Activated CD4-positive, alpha-beta T cell treated with anti-CD3 and anti-CD28 coated beads for 36 hours (primary cell): Measurements from ENCODE around the gene RASSF8. TPM values are rescaled to one million over a fixed set of nuclear protein-coding genes. Genes with fewer than 3 reads are reported as not detected.

ENCODE experiments used
- ATAC-seq: fragments of 200-7000 bp; cut with Tn5 transposase; one replicate; pipeline ENCODE4 v1.10.0; 2021; ENCODE audit warnings: mild to moderate bottlenecking, moderate library complexity
- CTCF ChIA-PET: fragments of 350-600 bp; sonication (Branson Sonifier 250); formaldehyde crosslinking; loops from one replicate; lab custom pipeline; 2021; ENCODE audit warnings: antibody characterized with exemption; lab: Charles Lee
- POLR2A ChIA-PET: fragments of 350-600 bp; sonication (Branson Sonifier 250); formaldehyde crosslinking; loops from one replicate; lab custom pipeline; 2021; ENCODE audit warnings: antibody characterized with exemption, inconsistent platforms; lab: Charles Lee
- DNase-seq: peaks from one replicate; pipeline ENCODE4 v3.0.0-alpha.2; 2020
- H3K27ac Mint-ChIP-seq: one replicate; pipeline ENCODE4 v1.8.0; 2021; ENCODE audit warnings: mixed read lengths
- H3K27me3 Mint-ChIP-seq: one replicate; pipeline ENCODE4 v1.8.0; 2021; ENCODE audit warnings: mixed read lengths
- H3K36me3 Mint-ChIP-seq: one replicate; pipeline ENCODE4 v1.8.0; 2021; ENCODE audit warnings: low read depth, mixed read lengths
- H3K4me1 Mint-ChIP-seq: one replicate; pipeline ENCODE4 v1.8.0; 2021; ENCODE audit warnings: mixed read lengths
- H3K4me3 Mint-ChIP-seq: one replicate; pipeline ENCODE4 v1.8.0; 2021; ENCODE audit warnings: mild to moderate bottlenecking, moderate library complexity, mixed read lengths
- H3K9me3 Mint-ChIP-seq: one replicate; pipeline ENCODE4 v1.8.0; 2021; ENCODE audit warnings: low read depth, mixed read lengths
- intact Hi-C, 2 experiments: fragments of 100-400 bp; cut with DNase I in 1 of 2; cut with micrococcal nuclease in 1 of 2; formaldehyde crosslinking; loops; one replicate each; pipeline versions ENCODE4 v1.14.2 to v1.15.1; 2022 to 2024; cut with DNase I, micrococcal nuclease
- total RNA-seq, 2 experiments: library from RNA; stranded (reverse); gene quantifications; one replicate each; pipeline ENCODE4 v1.2.3, GENCODE V29; 2021

The RASSF8 gene
- total RNA-seq, 2 experiments from 2014 or later: 1.2 to 1.3 TPM

GRCh38 chr12:25981597-25981996 lies 23.1 kb downstream of the RASSF8 start:
- ChIA-PET POLR2A (no interaction called here), CTCF (no interaction called here)
- intact Hi-C loops: no loop called here
- no peaks in the 10 kb centered on the region for H3K36me3 Mint-ChIP-seq
- DNase-seq: no peak
- H3K4me1 Mint-ChIP-seq: no peaks in the 10 kb centered on the region
- ATAC-seq: no peak
- no peak overlapping the region for H3K27ac Mint-ChIP-seq
- H3K27me3 Mint-ChIP-seq: no peaks in the 10 kb centered on the region
- H3K9me3 Mint-ChIP-seq: no peaks in the 10 kb centered on the region
- no peak overlapping the region for H3K4me3 Mint-ChIP-seq

GRCh38 chr12:25982416-25982815 lies 23.9 kb downstream of the RASSF8 start:
- H3K9me3 Mint-ChIP-seq: no peaks in the 10 kb centered on the region

DNA sequence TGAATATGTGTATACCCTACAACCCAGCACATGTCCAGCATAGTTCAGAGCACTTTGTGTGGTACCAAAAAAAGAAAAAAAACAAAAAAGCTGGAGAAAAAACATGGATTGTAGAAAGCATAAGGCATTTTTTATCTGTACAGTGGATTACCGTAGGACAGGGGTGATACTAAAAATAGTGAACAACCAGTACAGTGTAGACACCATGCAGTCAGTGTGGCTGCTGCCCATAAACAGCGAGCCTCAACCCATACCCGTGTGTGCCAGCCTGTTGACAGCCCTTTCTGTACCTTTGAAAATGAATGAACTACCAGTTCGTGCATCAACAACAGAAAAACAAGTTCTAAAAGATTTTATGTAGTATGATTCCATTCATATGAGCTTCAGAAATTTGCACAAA lies 25.1 kb downstream of the RASSF8 start:
- Mint-ChIP-seq H3K9me3 (no peaks in the 10 kb centered on the region), H3K27ac (no peak overlapping the region), H3K4me1 (no peaks in the 10 kb centered on the region), H3K27me3 (no peaks in the 10 kb centered on the region), H3K36me3 (no peaks in the 10 kb centered on the region), H3K4me3 (no peak overlapping the region)
- CTCF ChIA-PET: interaction anchor here (0.6 kb wide), 1 partner anchor 10 kb away, joined by 4 read pairs; no protein-coding TSS in a partner anchor
- POLR2A ChIA-PET: no interaction called here
- no peak for DNase-seq
- intact Hi-C loops: no loop called here
- no peak for ATAC-seq

More at GRCh38 chr12:25982416-25982815, 23.9 kb downstream of the RASSF8 start:
- POLR2A ChIA-PET: no interaction called here
- Mint-ChIP-seq H3K27me3 (no peaks in the 10 kb centered on the region), H3K27ac (no peak overlapping the region), H3K4me3 (no peak overlapping the region), H3K4me1 (no peaks in the 10 kb centered on the region), H3K36me3 (no peaks in the 10 kb centered on the region)
- ATAC-seq: no peak
- intact Hi-C loops: no loop called here
- CTCF ChIA-PET: interaction anchor here (0.7 kb wide), 1 partner anchor 11 kb away, joined by 3 read pairs; no protein-coding TSS in a partner anchor
- DNase-seq: no peak

DNA sequence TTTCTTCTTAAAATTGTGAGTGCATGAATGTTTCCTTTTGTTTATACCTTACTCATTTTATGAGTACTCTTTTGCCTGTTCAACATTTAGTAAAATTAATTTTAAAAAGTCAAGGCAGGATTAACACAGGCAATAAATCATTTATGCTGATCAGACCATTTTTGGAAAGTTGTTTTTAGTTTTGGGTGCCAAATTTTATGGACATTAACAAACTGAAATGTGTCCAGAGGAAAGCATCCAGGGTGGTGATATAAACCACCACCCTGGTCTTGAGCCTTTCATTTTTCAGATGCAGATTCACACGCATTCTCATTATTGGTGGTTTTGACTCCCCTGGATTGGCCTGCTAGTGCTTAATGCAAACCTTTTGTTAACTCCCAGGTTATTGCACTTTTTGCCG lies 26.3 kb downstream of the RASSF8 start:
- ChIA-PET POLR2A (no interaction called here), CTCF (interaction anchor here (0.6 kb wide), 1 partner anchor 21 kb away, joined by 3 read pairs; no protein-coding TSS in a partner anchor)
- H3K27ac Mint-ChIP-seq: no peak overlapping the region
- ATAC-seq (no peak), DNase-seq (no peak)
- H3K27me3 Mint-ChIP-seq: no peaks in the 10 kb centered on the region
- H3K4me3 Mint-ChIP-seq: no peak overlapping the region
- intact Hi-C loops: no loop called here
- H3K36me3 Mint-ChIP-seq: no peaks in the 10 kb centered on the region
- H3K9me3 Mint-ChIP-seq: no peaks in the 10 kb centered on the region
- no peaks in the 10 kb centered on the region for H3K4me1 Mint-ChIP-seq

DNA sequence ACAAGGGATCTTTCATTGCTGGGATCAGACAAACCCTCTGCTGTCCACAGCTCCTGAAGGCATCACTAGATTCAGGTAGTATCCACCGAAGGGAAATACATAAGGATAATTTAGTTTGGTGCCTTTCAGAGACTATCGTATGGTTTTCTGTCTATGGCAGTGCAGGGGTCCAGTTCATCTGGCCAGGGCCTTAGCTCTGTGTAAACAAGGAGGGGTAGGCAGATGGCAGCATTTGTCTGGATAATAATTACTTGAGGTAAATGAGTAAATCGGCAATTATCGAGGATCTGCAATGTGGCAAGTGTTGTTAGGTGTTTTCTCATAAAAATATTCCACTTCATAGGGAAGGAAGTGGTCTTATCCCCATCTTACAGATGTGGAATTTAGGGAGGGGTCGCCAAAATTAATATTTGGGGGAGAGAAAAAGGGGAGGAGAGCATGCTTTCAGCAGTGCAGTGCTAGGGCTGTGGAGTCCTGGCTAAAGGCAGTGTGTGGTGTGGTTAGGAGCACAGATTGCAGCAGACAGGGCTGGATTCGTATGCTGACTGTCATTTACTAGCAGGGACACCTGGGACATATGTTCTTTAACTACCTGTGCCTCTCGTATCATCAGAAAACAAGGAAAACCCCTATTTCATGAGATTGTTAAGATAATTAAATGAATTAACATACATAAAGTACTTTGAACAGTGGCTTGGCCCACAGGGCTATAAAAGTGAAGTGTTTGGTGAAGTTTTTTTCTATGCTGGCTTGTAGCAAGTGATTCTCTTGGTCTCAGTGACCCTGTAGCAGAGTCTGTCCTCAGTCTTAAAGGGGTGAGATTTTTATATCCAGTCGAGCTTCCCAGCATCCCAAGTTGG lies 27.1 kb downstream of the RASSF8 start:
- CTCF ChIA-PET: no interaction called here
- Mint-ChIP-seq H3K9me3 (no peaks in the 10 kb centered on the region), H3K27ac (no peak overlapping the region), H3K36me3 (no peaks in the 10 kb centered on the region), H3K27me3 (no peaks in the 10 kb centered on the region), H3K4me1 (no peaks in the 10 kb centered on the region), H3K4me3 (no peak overlapping the region)
- ATAC-seq (no peak), DNase-seq (no peak)
- intact Hi-C loops: no loop called here
- POLR2A ChIA-PET: no interaction called here

- no peaks in the 10 kb centered on the region for H3K36me3 Mint-ChIP-seq
These were observed 27.7 kb downstream of the RASSF8 start for GRCh38 chr12:25986180-25986579.

DNA sequence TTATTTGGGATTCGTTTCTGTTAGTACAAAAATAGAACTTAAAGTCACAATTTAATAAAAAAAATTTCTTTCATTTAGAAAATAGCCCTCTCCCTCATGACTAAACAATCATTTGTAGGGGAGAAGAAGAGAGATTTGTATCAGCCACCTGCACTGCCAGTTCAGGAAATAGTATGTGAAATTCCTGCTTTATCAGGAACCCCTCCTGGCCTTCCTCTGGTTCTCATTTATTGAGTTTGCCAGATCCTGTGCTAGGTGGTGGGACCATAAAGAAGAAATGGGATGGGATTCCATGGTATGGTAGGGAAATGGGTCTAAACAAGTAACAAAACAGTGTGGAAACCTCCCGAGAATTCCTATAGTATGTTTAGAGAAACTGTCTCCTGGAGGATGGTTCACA lies 30.0 kb downstream of the RASSF8 start:
- intact Hi-C loops: no loop called here
- no peak overlapping the region for H3K27ac Mint-ChIP-seq
- no peak for DNase-seq
- H3K9me3 Mint-ChIP-seq: no peaks in the 10 kb centered on the region
- ChIA-PET POLR2A (no interaction called here), CTCF (no interaction called here)
- H3K4me3 Mint-ChIP-seq: no peak overlapping the region
- no peaks in the 10 kb centered on the region for H3K27me3 Mint-ChIP-seq
- ATAC-seq: no peak
- no peaks in the 10 kb centered on the region for H3K36me3 Mint-ChIP-seq
- H3K4me1 Mint-ChIP-seq: no peaks in the 10 kb centered on the region

More at GRCh38 chr12:25986180-25986579, 27.7 kb downstream of the RASSF8 start:
- Mint-ChIP-seq H3K4me3 (no peak overlapping the region), H3K27ac (no peak overlapping the region), H3K9me3 (no peaks in the 10 kb centered on the region), H3K4me1 (no peaks in the 10 kb centered on the region), H3K27me3 (no peaks in the 10 kb centered on the region)
- no peak for DNase-seq
- CTCF ChIA-PET: no interaction called here
- intact Hi-C loops: no loop called here
- POLR2A ChIA-PET: no interaction called here
- ATAC-seq: no peak

GRCh38 chr12:25990495-25990894 lies 32.0 kb downstream of the RASSF8 start:
- ChIA-PET POLR2A (no interaction called here), CTCF (no interaction called here)
- H3K4me3 Mint-ChIP-seq: no peak overlapping the region

GRCh38 chr12:25992026-25992782 lies 33.7 kb downstream of the RASSF8 start:
- Mint-ChIP-seq H3K4me3 (no peak overlapping the region), H3K27ac (no peak overlapping the region), H3K27me3 (no peaks in the 10 kb centered on the region), H3K9me3 (no peaks in the 10 kb centered on the region), H3K36me3 (no peaks in the 10 kb centered on the region), H3K4me1 (no peaks in the 10 kb centered on the region)
- ChIA-PET POLR2A (no interaction called here), CTCF (no interaction called here)
- ATAC-seq (no peak), DNase-seq (no peak)
- intact Hi-C loops: no loop called here

More at GRCh38 chr12:25990495-25990894, 32.0 kb downstream of the RASSF8 start:
- intact Hi-C loops: no loop called here
- Mint-ChIP-seq H3K36me3 (no peaks in the 10 kb centered on the region), H3K27ac (no peak overlapping the region), H3K27me3 (no peaks in the 10 kb centered on the region), H3K9me3 (no peaks in the 10 kb centered on the region), H3K4me1 (no peaks in the 10 kb centered on the region)
- DNase-seq (no peak), ATAC-seq (no peak)

GRCh38 chr12:25993901-25994651 lies 35.6 kb downstream of the RASSF8 start:
- Mint-ChIP-seq H3K9me3 (no peaks in the 10 kb centered on the region), H3K27ac (no peak overlapping the region), H3K4me1 (no peaks in the 10 kb centered on the region), H3K36me3 (no peaks in the 10 kb centered on the region), H3K4me3 (no peak overlapping the region), H3K27me3 (no peaks in the 10 kb centered on the region)
- no peak for ATAC-seq
- ChIA-PET POLR2A (no interaction called here), CTCF (interaction anchor here (0.6 to 1.2 kb wide), 3 partner anchors 42 to 1118 kb away, joined by 3 to 4 read pairs (median 3); no protein-coding TSS in a partner anchor)
- no peak for DNase-seq
- intact Hi-C loops: no loop called here

GRCh38 chr12:25994901-25995625 lies 36.6 kb downstream of the RASSF8 start:
- intact Hi-C loops: no loop called here
- ChIA-PET CTCF (interaction anchor here (1.2 kb wide), 1 partner anchor 43 kb away, joined by 3 read pairs; no protein-coding TSS in a partner anchor), POLR2A (no interaction called here)
- ATAC-seq: no peak
- Mint-ChIP-seq H3K27ac (no peak overlapping the region), H3K9me3 (no peaks in the 10 kb centered on the region), H3K27me3 (no peaks in the 10 kb centered on the region), H3K36me3 (no peaks in the 10 kb centered on the region), H3K4me1 (no peaks in the 10 kb centered on the region), H3K4me3 (no peak overlapping the region)
- no peak for DNase-seq
